Naive thymus-derived CD4-positive, alpha-beta T cell (primary cell): ENCODE results near the gene RAB11B. TPM values are rescaled to one million over a fixed set of nuclear protein-coding genes. Genes with fewer than 3 reads are reported as not detected.

Experiments used
- ATAC-seq: fragments of 150-1000 bp; cut with Tn5 transposase; 2 replicates; pipeline ENCODE4 v1.10.0; 2021; ENCODE audit warnings: mild to moderate bottlenecking, moderate library complexity
- CTCF ChIA-PET: fragments of 350-600 bp; sonication (Branson Sonifier 250); formaldehyde crosslinking; loops from one replicate; lab custom pipeline; 2021; ENCODE audit warnings: antibody characterized with exemption; lab: Charles Lee
- POLR2A ChIA-PET: fragments of 350-600 bp; sonication (Branson Sonifier 250); formaldehyde crosslinking; loops from one replicate; lab custom pipeline; 2021; ENCODE audit warnings: antibody characterized with exemption, inconsistent platforms; lab: Charles Lee
- DNase-seq, 9 donors: peaks; one replicate each; pipeline versions ENCODE4 v3.0.0 to v3.0.0-alpha.2; 2020 to 2022; ENCODE audit warnings: mixed read lengths in 1 of 9
- H3K27ac ChIP-seq: one replicate; pipeline ENCODE4 v1.7.0; 2013; ENCODE audit warnings: mild to moderate bottlenecking, low read depth, low read length, moderate library complexity
- H3K27me3 ChIP-seq, 2 donors: one replicate each; pipeline ENCODE4 v1.7.0; 2013; ENCODE audit warnings: low read length in 2 of 2, mild to moderate bottlenecking in 2 of 2, moderate library complexity in 2 of 2; ENCODE audit not compliant: control insufficient read depth in 2 of 2, insufficient read depth in 2 of 2
- H3K36me3 ChIP-seq, 3 experiments: 1 replicate in 2 of 3; 2 replicates in 1 of 3; pipeline ENCODE4 v1.7.0; 2013; ENCODE audit warnings: low read length in 3 of 3, mild to moderate bottlenecking in 3 of 3, moderate library complexity in 1 of 3; ENCODE audit not compliant: insufficient read depth in 3 of 3, control insufficient read depth in 2 of 3
- H3K4me1 ChIP-seq, 2 donors: one replicate each; pipeline ENCODE4 v1.7.0; 2013; ENCODE audit warnings: low read length in 2 of 2, mild to moderate bottlenecking in 2 of 2, moderate library complexity in 1 of 2; ENCODE audit not compliant: control insufficient read depth in 2 of 2, insufficient read depth in 2 of 2
- H3K4me3 ChIP-seq: 2 replicates; pipeline ENCODE4 v1.7.0; 2013; ENCODE audit warnings: mild to moderate bottlenecking, low read length
- H3K9me3 ChIP-seq, 3 experiments: 1 replicate in 2 of 3; 2 replicates in 1 of 3; pipeline ENCODE4 v1.7.0; 2013; ENCODE audit warnings: low read length in 3 of 3; ENCODE audit not compliant: control insufficient read depth in 2 of 3
- H3K27ac Mint-ChIP-seq, 9 donors: one replicate each; pipeline ENCODE4 v1.8.0; 2020 to 2022; ENCODE audit warnings: mixed read lengths in 9 of 9, mild to moderate bottlenecking in 8 of 9, moderate library complexity in 5 of 9, inconsistent platforms in 2 of 9
- H3K27me3 Mint-ChIP-seq, 5 donors: one replicate each; pipeline ENCODE4 v1.8.0; 2021 to 2022; ENCODE audit warnings: mixed read lengths in 5 of 5, mild to moderate bottlenecking in 1 of 5
- H3K36me3 Mint-ChIP-seq, 5 donors: one replicate each; pipeline ENCODE4 v1.8.0; 2020 to 2022; ENCODE audit warnings: mixed read lengths in 5 of 5, mild to moderate bottlenecking in 3 of 5, inconsistent platforms in 1 of 5
- H3K4me1 Mint-ChIP-seq, 7 donors: one replicate each; pipeline ENCODE4 v1.8.0; 2020 to 2022; ENCODE audit warnings: mixed read lengths in 7 of 7, mild to moderate bottlenecking in 3 of 7, inconsistent platforms in 1 of 7
- H3K4me3 Mint-ChIP-seq, 10 donors: one replicate each; pipeline ENCODE4 v1.8.0; 2020 to 2022; ENCODE audit warnings: mild to moderate bottlenecking in 10 of 10, mixed read lengths in 10 of 10, moderate library complexity in 6 of 10, inconsistent platforms in 2 of 10
- H3K9me3 Mint-ChIP-seq, 11 donors: one replicate each; pipeline ENCODE4 v1.8.0; 2020 to 2022; ENCODE audit warnings: mixed read lengths in 11 of 11, mild to moderate bottlenecking in 4 of 11, inconsistent platforms in 1 of 11, moderate library complexity in 1 of 11
- intact Hi-C, 2 donors: fragments of 100-400 bp; cut with micrococcal nuclease; formaldehyde crosslinking; loops; one replicate each; pipeline ENCODE4 v1.15.1; 2023
- polyA plus RNA-seq, 2 donors: library from polyadenylated mRNA; unstranded; fragments of 300-500 nt; fragmentation: Illumina TruSeq; gene quantifications; one replicate each; pipeline ENCODE4 v1.2.3, GENCODE V29; 2021
- total RNA-seq, 6 experiments: library from RNA in 5 of 6; stranded (reverse) in 5 of 6; gene quantifications; 1 replicate in 5 of 6; 2 replicates in 1 of 6; pipeline ENCODE4 v1.2.3 and lab custom pipeline; 2021 to 2026

Gene RAB11B
- total and polyA plus RNA-seq, 7 experiments from 2014 or later = 53.1 to 113 (median 95.3) TPM

DNA sequence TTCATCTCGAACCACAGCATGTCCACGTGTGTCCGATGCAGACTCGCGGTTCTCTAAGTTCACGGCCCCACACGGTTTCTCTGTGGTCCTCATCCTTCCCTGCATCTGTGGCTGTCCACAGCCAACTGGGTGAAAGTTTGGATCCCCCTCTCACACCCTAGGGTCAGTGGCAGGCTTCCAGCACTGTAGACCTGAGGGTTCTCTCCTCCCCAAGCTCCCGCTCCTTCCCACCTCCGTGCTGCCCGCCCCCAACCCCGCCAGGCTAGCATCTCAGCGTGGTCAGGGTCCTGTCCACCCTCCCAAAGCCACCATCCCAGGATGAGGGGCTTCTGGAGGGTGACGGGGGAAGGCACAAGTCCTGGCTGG lies 23.2 kb upstream of the RAB11B start:
- H3K4me1 Mint-ChIP-seq = peaks cover 7 to 18% (median 12%) of the 10 kb centered on the region in 7 donors
- no peaks in the 10 kb centered on the region for H3K9me3 Mint-ChIP-seq
- CTCF ChIA-PET = interaction anchor here (0.5 kb wide), 1 partner anchor 30 kb away, joined by 4 read pairs; no protein-coding TSS in a partner anchor
- H3K4me3 Mint-ChIP-seq = no peak overlapping the region
- H3K36me3 Mint-ChIP-seq = peaks cover 0 to 6% (median 2%) of the 10 kb centered on the region in 5 donors
- peaks cover 0 to 4% of the 10 kb centered on the region in 2 donors for H3K27me3 ChIP-seq
- POLR2A ChIA-PET = no interaction called here
- H3K27me3 Mint-ChIP-seq = peaks cover 29 to 45% (median 35%) of the 10 kb centered on the region in 5 donors
- no peak overlapping the region for H3K4me3 ChIP-seq
- no peak overlapping the region for H3K27ac Mint-ChIP-seq
- ATAC-seq (no peak), DNase-seq (no peak)
- H3K27ac ChIP-seq = no peak overlapping the region
- intact Hi-C loops = no loop called here
- H3K9me3 ChIP-seq = no peaks in the 10 kb centered on the region
- no peaks in the 10 kb centered on the region for H3K4me1 ChIP-seq
- H3K36me3 ChIP-seq = no peaks in the 10 kb centered on the region

DNA sequence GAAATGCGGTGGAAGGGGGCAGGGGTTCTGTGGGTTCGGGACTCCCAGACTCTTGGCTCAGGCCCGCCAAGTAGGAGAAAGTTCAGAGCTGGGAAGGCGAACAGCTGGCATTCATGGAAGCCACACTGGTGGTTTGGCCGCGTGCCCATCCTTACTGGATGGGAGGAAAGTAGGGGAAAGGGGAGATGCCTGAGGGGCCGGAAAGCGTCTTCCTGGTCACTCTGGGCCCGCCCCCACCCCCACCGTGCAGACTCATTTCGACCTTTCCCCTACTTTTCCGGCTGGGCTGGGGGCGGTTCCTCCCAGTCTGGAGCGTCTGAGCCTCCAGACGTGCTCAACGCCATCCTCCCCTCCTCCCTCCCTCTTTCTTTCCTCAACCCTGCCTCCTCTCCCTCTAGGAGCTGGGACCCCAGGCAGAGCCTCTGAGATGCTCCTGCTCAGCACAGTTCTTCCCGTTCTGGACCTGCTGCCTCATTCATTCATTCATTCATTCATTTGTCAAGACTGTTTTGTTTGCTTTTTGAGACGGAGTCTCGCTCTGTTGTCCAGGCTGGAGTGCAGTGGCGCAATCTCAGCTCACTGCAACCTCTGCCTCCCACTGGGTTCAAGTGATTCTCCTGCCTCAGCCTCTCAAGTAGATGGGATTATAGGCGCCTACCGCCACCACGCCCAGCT lies 22.7 kb upstream of the RAB11B start:
- H3K27me3 Mint-ChIP-seq = peaks cover 29 to 45% (median 34%) of the 10 kb centered on the region in 5 donors
- Histone ChIP-seq H3K4me3 (no peak overlapping the region), H3K27ac (no peak overlapping the region), H3K4me1 (no peaks in the 10 kb centered on the region), H3K27me3 (peaks cover 0 to 4% of the 10 kb centered on the region in 2 donors), H3K9me3 (no peaks in the 10 kb centered on the region), H3K36me3 (no peaks in the 10 kb centered on the region)
- no peak overlapping the region for H3K4me3 Mint-ChIP-seq
- intact Hi-C loops = no loop called here
- ATAC-seq (no peak), DNase-seq (no peak)
- H3K36me3 Mint-ChIP-seq = peaks cover 0 to 6% (median 2%) of the 10 kb centered on the region in 5 donors
- H3K9me3 Mint-ChIP-seq = no peaks in the 10 kb centered on the region
- CTCF ChIA-PET = interaction anchor here (0.6 kb wide), 1 partner anchor 10 kb away, joined by 3 read pairs; no protein-coding TSS in a partner anchor
- H3K27ac Mint-ChIP-seq = no peak overlapping the region
- peaks cover 7 to 18% (median 11%) of the 10 kb centered on the region in 7 donors for H3K4me1 Mint-ChIP-seq
- POLR2A ChIA-PET = no interaction called here

DNA sequence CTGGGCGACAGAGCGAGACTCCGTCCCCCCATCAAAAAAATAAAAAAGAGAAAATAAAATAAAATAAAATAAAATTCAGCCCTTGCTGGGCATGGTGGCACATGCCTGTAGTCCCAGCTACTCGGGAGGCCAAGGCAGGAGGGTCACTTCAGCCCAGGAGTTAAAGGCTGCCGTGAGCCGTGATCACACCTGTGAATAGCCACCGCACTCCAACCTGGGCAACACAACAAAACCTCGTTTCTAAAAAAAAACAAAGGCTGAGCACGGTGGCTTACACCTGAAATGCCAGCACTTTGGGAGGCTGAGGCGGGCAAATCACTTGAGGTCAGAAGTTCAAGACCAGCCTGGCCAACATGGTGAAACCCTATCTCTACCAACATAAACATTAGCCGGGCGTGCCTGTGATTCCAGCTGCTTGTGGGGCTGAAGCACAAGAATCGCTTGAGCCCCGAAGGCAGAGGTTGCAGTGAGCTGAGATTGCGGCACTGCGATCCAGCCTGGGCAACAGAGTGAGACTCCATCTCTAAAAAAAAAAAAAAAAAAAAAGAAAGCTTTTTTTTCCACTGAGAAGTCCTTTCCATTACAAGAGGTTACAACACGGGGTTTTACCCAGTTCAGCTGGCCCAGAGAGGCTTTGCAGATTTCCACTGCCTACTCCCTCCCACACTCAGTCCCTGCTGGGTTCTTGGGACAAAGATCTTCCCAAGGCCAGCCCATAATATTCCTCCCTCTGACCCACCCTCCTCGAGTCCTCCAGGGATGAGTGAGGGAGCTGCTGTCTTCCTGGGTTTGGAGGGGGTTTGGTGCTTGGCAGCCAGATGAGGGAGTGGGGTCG lies 19.8 kb upstream of the RAB11B start:
- no peak overlapping the region for H3K27ac Mint-ChIP-seq
- ATAC-seq (no peak), DNase-seq (no peak)
- Histone ChIP-seq H3K36me3 (peaks cover 0 to 4% (median 0%) of the 10 kb centered on the region in 3 experiments), H3K4me3 (no peak overlapping the region), H3K9me3 (no peaks in the 10 kb centered on the region), H3K4me1 (no peaks in the 10 kb centered on the region), H3K27me3 (no peaks in the 10 kb centered on the region), H3K27ac (no peak overlapping the region)
- H3K4me1 Mint-ChIP-seq = peaks cover 0 to 7% (median 4%) of the 10 kb centered on the region in 7 donors
- H3K4me3 Mint-ChIP-seq = no peak overlapping the region
- CTCF ChIA-PET = interaction anchor here (0.6 kb wide), 2 partner anchors 209 to 279 kb away, joined by 3 to 5 read pairs; no protein-coding TSS in a partner anchor
- intact Hi-C loops = no loop called here
- POLR2A ChIA-PET = no interaction called here
- H3K9me3 Mint-ChIP-seq = no peaks in the 10 kb centered on the region
- peaks cover 0 to 8% (median 2%) of the 10 kb centered on the region in 5 donors for H3K36me3 Mint-ChIP-seq
- peaks cover 23 to 33% (median 28%) of the 10 kb centered on the region in 5 donors for H3K27me3 Mint-ChIP-seq

DNA sequence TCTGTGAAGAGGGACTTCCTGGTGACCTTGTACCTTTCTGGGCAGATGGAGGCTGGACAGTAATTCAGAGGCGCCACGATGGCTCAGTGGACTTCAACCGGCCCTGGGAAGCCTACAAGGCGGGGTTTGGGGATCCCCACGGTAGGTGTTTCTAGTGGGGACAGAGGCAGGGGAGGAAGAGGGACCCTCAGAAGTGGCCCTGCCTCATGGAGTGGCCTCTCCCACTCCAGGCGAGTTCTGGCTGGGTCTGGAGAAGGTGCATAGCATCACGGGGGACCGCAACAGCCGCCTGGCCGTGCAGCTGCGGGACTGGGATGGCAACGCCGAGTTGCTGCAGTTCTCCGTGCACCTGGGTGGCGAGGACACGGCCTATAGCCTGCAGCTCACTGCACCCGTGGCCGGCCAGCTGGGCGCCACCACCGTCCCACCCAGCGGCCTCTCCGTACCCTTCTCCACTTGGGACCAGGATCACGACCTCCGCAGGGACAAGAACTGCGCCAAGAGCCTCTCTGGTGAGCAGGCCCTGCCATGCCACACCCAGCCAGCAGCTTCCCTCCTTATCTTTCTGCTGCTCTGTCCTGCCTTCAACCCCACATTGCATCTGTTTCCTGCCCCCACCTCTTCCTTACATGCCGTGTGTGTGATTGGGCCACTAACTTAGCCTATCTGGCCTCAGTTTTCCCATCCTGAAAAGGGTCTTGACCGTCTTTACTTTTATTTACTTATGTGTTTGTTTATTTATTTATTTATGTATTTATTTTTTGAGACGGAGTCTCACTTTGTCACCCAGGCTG lies 19.0 kb upstream of the RAB11B start:
- CTCF ChIA-PET = no interaction called here
- no peak for ATAC-seq
- Histone ChIP-seq H3K9me3 (no peaks in the 10 kb centered on the region), H3K36me3 (peaks cover 0 to 4% (median 0%) of the 10 kb centered on the region in 3 experiments), H3K27me3 (no peaks in the 10 kb centered on the region), H3K4me3 (no peak overlapping the region), H3K4me1 (no peaks in the 10 kb centered on the region), H3K27ac (no peak overlapping the region)
- peaks cover 0 to 7% (median 4%) of the 10 kb centered on the region in 7 donors for H3K4me1 Mint-ChIP-seq
- intact Hi-C loops = no loop called here
- no peaks in the 10 kb centered on the region for H3K9me3 Mint-ChIP-seq
- POLR2A ChIA-PET = no interaction called here
- no peak overlapping the region for H3K27ac Mint-ChIP-seq
- DNase-seq = no peak
- peaks cover 0 to 8% (median 2%) of the 10 kb centered on the region in 5 donors for H3K36me3 Mint-ChIP-seq
- peaks cover 15 to 27% (median 21%) of the 10 kb centered on the region in 5 donors for H3K27me3 Mint-ChIP-seq
- no peak overlapping the region for H3K4me3 Mint-ChIP-seq

DNA sequence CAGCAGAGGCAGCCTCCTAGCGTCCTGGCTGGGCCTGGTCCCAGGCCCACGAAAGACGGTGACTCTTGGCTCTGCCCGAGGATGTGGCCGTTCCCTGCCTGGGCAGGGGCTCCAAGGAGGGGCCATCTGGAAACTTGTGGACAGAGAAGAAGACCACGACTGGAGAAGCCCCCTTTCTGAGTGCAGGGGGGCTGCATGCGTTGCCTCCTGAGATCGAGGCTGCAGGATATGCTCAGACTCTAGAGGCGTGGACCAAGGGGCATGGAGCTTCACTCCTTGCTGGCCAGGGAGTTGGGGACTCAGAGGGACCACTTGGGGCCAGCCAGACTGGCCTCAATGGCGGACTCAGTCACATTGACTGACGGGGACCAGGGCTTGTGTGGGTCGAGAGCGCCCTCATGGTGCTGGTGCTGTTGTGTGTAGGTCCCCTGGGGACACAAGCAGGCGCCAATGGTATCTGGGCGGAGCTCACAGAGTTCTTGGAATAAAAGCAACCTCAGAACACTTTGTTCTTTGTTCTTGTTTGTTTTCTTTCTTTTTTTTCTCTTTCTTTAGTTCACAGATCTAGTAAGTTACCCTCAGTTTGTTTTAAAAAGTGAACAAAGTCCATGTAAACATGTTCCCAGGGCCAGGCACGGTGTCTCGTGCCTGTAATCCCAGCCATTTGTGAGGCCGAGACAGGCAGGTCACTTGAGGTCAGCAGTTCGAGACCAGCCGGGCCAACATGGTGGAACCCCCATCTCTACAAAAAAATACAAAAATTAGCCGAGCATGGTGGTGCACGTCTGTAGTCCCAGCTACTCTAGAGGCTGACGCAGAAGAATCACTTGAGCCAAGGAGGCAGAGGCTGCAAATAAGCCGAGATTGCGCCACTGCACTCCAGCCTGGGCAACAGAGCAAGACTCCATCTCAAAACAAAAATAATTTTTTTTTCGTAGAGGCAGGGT lies 16.0 kb upstream of the RAB11B start:
- Histone ChIP-seq H3K27ac (no peak overlapping the region), H3K4me1 (peaks cover 0 to 9% of the 10 kb centered on the region in 2 donors), H3K36me3 (peaks cover 0 to 4% (median 0%) of the 10 kb centered on the region in 3 experiments), H3K9me3 (no peaks in the 10 kb centered on the region), H3K4me3 (no peak overlapping the region), H3K27me3 (no peaks in the 10 kb centered on the region)
- H3K4me1 Mint-ChIP-seq = peaks cover 6 to 17% (median 12%) of the 10 kb centered on the region in 7 donors
- H3K36me3 Mint-ChIP-seq = peaks cover 0 to 11% (median 0%) of the 10 kb centered on the region in 5 donors
- no peaks in the 10 kb centered on the region for H3K27me3 Mint-ChIP-seq
- CTCF ChIA-PET = no interaction called here
- H3K27ac Mint-ChIP-seq = no peak overlapping the region
- ATAC-seq (no peak), DNase-seq (no peak)
- H3K4me3 Mint-ChIP-seq = no peak overlapping the region
- H3K9me3 Mint-ChIP-seq = no peaks in the 10 kb centered on the region
- intact Hi-C loops = no loop called here
- POLR2A ChIA-PET = no interaction called here
